DOHH2 (cell line): ENCODE data around the gene CACNA2D3.

ENCODE experiments used
- H3F3A ChIP-seq: fragments of 200-600 bp; sonication (generic), shearing (Covaris generic); 2 replicates; pipeline ENCODE4 v1.6.0; 2016; ENCODE audit warnings: antibody characterized with exemption, mild to moderate bottlenecking; ENCODE audit not compliant: control insufficient read depth, insufficient read depth
- H3K27ac ChIP-seq: fragments of 200-600 bp; sonication (generic); 2 replicates; pipeline ENCODE4 v1.5.1; 2014; ENCODE audit warnings: low read depth, mild to moderate bottlenecking, low read length, moderate library complexity
- H3K27me3 ChIP-seq: fragments of 200-600 bp; sonication (generic); 2 replicates; pipeline ENCODE4 v1.6.1; 2014; ENCODE audit warnings: mild to moderate bottlenecking, low read length, mixed read lengths; ENCODE audit not compliant: control insufficient read depth
- H3K36me3 ChIP-seq: fragments of 200-600 bp; sonication (generic); 2 replicates; pipeline ENCODE4 v1.6.1; 2014; ENCODE audit warnings: mild to moderate bottlenecking, low read length, moderate library complexity, mixed read lengths; ENCODE audit not compliant: control insufficient read depth
- H3K4me1 ChIP-seq: fragments of 200-600 bp; sonication (generic); 2 replicates; pipeline ENCODE4 v1.6.1; 2014; ENCODE audit warnings: mild to moderate bottlenecking, low read length, mixed read lengths; ENCODE audit not compliant: control insufficient read depth
- H3K4me2 ChIP-seq: fragments of 200-600 bp; sonication (generic); 2 replicates; pipeline ENCODE4 v1.6.0; 2014; ENCODE audit warnings: mild to moderate bottlenecking, low read length, moderate library complexity
- H3K4me3 ChIP-seq: fragments of 200-600 bp; sonication (generic); 2 replicates; pipeline ENCODE4 v1.5.1; 2014; ENCODE audit warnings: mild to moderate bottlenecking, low read length, mixed read lengths
- H3K79me2 ChIP-seq: fragments of 200-600 bp; sonication (generic); 2 replicates; pipeline ENCODE4 v1.6.1; 2014; ENCODE audit warnings: mild to moderate bottlenecking, low read length, mixed read lengths; ENCODE audit not compliant: control insufficient read depth
- H3K9me2 ChIP-seq: fragments of 200-600 bp; sonication (generic); replicated peaks from 2 replicates; pipeline ENCODE4 v1.6.1; 2014; ENCODE audit warnings: mild to moderate bottlenecking, low read length, mixed read lengths; ENCODE audit not compliant: control insufficient read depth
- H3K9me3 ChIP-seq: fragments of 200-600 bp; sonication (generic); 2 replicates; pipeline ENCODE4 v1.6.1; 2014; ENCODE audit warnings: antibody characterized with exemption, low read length, mixed read lengths; ENCODE audit not compliant: control insufficient read depth, insufficient read depth
- H4K20me1 ChIP-seq: fragments of 200-600 bp; sonication (generic); 2 replicates; pipeline ENCODE4 v1.6.0; 2014; ENCODE audit warnings: low read depth, mild to moderate bottlenecking, antibody characterized with exemption, low read length, moderate library complexity; ENCODE audit not compliant: control insufficient read depth, insufficient read depth
- CTCF ChIP-seq: fragments of 200-600 bp; sonication (generic); IDR thresholded peaks from one replicate; pipeline ENCODE4 v1.5.1; 2014; ENCODE audit warnings: antibody characterized with exemption, mild to moderate bottlenecking, low read depth, low read length; ENCODE audit not compliant: poor library complexity, severe bottlenecking
- EZH2phosphoT487 ChIP-seq: fragments of 200-600 bp; sonication (generic); IDR thresholded peaks from 2 replicates; pipeline ENCODE4 v1.6.1; 2017; ENCODE audit warnings: borderline replicate concordance, mild to moderate bottlenecking, antibody characterized with exemption, low read length, moderate library complexity, mixed read lengths

The CACNA2D3 gene

GRCh38 chr3:54563501-54564200 lies 441.3 kb downstream of the CACNA2D3 start:
- Histone ChIP-seq H3K4me3 (no peak overlapping the region), H3K4me1 (no peaks in the 10 kb centered on the region), H3F3A (no peaks in the 10 kb centered on the region), H3K9me3 (no peaks in the 10 kb centered on the region), H3K27ac (no peak overlapping the region), H3K9me2 (no peaks in the 10 kb centered on the region), H3K27me3 (no peaks in the 10 kb centered on the region), H3K79me2 (no peaks in the 10 kb centered on the region), H3K36me3 (no peaks in the 10 kb centered on the region), H3K4me2 (no peak overlapping the region), H4K20me1 (no peaks in the 10 kb centered on the region)
- no peak for TF ChIP-seq CTCF
- no peak for TF ChIP-seq EZH2phosphoT487

GRCh38 chr3:54564374-54564925 lies 442.1 kb downstream of the CACNA2D3 start:
- Histone ChIP-seq H3K27ac (no peak overlapping the region), H3K9me3 (no peaks in the 10 kb centered on the region), H3F3A (no peaks in the 10 kb centered on the region), H3K79me2 (no peaks in the 10 kb centered on the region), H3K36me3 (no peaks in the 10 kb centered on the region), H3K9me2 (no peaks in the 10 kb centered on the region), H4K20me1 (no peaks in the 10 kb centered on the region), H3K4me2 (no peak overlapping the region), H3K27me3 (no peaks in the 10 kb centered on the region), H3K4me1 (no peaks in the 10 kb centered on the region), H3K4me3 (no peak overlapping the region)
- TF ChIP-seq CTCF (no peak), EZH2phosphoT487 (no peak)

GRCh38 chr3:54565956-54566355 lies 443.6 kb downstream of the CACNA2D3 start:
- TF ChIP-seq CTCF (no peak), EZH2phosphoT487 (no peak)
- H4K20me1 ChIP-seq = no peaks in the 10 kb centered on the region

More at GRCh38 chr3:54565956-54566355, 443.6 kb downstream of the CACNA2D3 start:
- no peaks in the 10 kb centered on the region for H3F3A ChIP-seq
- H3K79me2 ChIP-seq = no peaks in the 10 kb centered on the region
- H3K36me3 ChIP-seq = no peaks in the 10 kb centered on the region
- H3K27me3 ChIP-seq = no peaks in the 10 kb centered on the region
- no peaks in the 10 kb centered on the region for H3K9me2 ChIP-seq
- H3K4me2 ChIP-seq = no peak overlapping the region
- no peak overlapping the region for H3K27ac ChIP-seq
- no peaks in the 10 kb centered on the region for H3K9me3 ChIP-seq
- no peaks in the 10 kb centered on the region for H3K4me1 ChIP-seq
- no peak overlapping the region for H3K4me3 ChIP-seq
